HG02571 (cell line): ENCODE measurements around the gene PDE6B.
"Not testable (repeated sequence)": the region's sequence is repeated elsewhere in the genome, so short reads cannot be mapped to it uniquely, and the experiment has no call there.

Source experiments
- ATAC-seq: cut with Tn5 transposase; IDR thresholded peaks from one replicate; pipeline ENCODE4 v1.9.1; 2021; ENCODE audit warnings: mild to moderate bottlenecking, moderate library complexity; ENCODE audit not compliant: unreplicated experiment

PDE6B gene

GRCh38 chr4:624705-625590, at the start of gene PDE6B:
Gene PDE6B, plus strand, starts transcription at chr4:625573. Its CDS starts 54 bp downstream, at chr4:625627.
- ATAC-seq: no peak

GRCh38 chr4:576245-576821, 49.0 kb upstream of the PDE6B start, which contains the start of gene TMEM271:
Gene TMEM271, minus strand, starts transcription at chr4:576295. Its CDS starts 233 bp downstream, at chr4:576062.
- no peak for ATAC-seq

GRCh38 chr4:576991-577498, 48.3 kb upstream of the PDE6B start:
- no peak for ATAC-seq

GRCh38 chr4:577499-578450, 47.6 kb upstream of the PDE6B start:
- no peak for ATAC-seq

GRCh38 chr4:578451-579443, 46.6 kb upstream of the PDE6B start:
- ATAC-seq: no peak

GRCh38 chr4:579543-580175, 45.7 kb upstream of the PDE6B start:
- no peak for ATAC-seq

- ATAC-seq: no peak
Observed at GRCh38 chr4:581181-581580, 44.2 kb upstream of the PDE6B start.

- no peak for ATAC-seq
Observed at GRCh38 chr4:581753-582361, 43.5 kb upstream of the PDE6B start.

GRCh38 chr4:583820-584219, 41.6 kb upstream of the PDE6B start:
- ATAC-seq: no peak

- ATAC-seq: no peak
Observed at GRCh38 chr4:587671-588350, 37.6 kb upstream of the PDE6B start.

GRCh38 chr4:588351-588849, 37.0 kb upstream of the PDE6B start:
- ATAC-seq: no peak

GRCh38 chr4:589219-589963, 36.0 kb upstream of the PDE6B start:
- no peak for ATAC-seq

- no peak for ATAC-seq
Observed at GRCh38 chr4:590313-590841, 35.0 kb upstream of the PDE6B start.

GRCh38 chr4:592178-592577, 33.2 kb upstream of the PDE6B start:
- ATAC-seq: not testable (repeated sequence)

- ATAC-seq: no peak
Observed at GRCh38 chr4:592825-593520, 32.4 kb upstream of the PDE6B start.

- ATAC-seq: no peak
Observed at GRCh38 chr4:598925-599324, 26.4 kb upstream of the PDE6B start.

GRCh38 chr4:600166-600565, 25.2 kb upstream of the PDE6B start:
- ATAC-seq: no peak
